Stimulated activated CD8-positive, alpha-beta memory T cell treated with anti-CD3 and anti-CD28 coated beads, Interleukin-4, amount 100 ng/mL, for 24 hours (primary cell): ENCODE data around the gene PMEL.
"Not testable (repeated sequence)": the region's sequence is repeated elsewhere in the genome, so short reads cannot be mapped to it uniquely, and the experiment has no call there.

Experiments
- DNase-seq: peaks from one replicate; pipeline ENCODE4 v3.0.0-alpha.2; 2020; ENCODE audit warnings: low read depth

PMEL gene

DNA sequence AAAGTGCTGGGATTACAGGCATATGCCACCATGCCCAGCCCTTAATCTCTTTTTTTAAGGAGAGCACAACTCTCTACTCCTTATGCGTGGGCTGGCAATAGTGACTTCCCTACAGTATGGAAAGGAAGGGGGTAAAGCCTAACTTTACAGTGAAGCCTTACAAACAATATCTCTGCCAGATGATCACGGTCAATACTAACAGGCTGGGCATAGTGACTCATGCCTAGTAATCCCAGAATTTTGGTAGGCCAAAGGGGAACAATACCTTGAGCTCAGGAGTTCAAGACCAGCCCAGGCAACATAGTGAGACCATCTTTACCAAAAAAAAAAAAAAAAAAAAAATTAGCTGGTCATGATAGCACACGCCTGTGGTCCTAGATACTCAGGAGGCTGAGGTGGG is 43.7 kb downstream of the PMEL start:
- no peak for DNase-seq

DNA sequence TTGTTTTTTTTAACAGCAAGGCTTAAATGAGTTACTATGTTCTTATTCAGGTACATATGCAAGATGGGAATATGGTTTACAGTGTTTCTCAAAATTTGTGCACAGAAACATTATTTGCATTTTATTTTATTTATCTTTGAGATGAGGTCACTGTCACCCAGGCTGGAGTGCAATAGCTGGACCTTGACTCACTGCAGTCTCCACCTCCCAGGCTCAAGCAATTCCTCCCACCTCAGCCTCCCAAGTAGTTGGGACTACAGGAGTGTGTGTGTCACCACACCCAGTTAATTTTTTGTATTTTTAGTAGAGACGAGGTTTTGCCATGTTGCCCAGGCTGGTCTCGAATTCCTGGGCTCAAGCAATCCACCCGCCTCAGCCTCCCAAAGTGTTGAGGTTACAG is 46.8 kb downstream of the PMEL start:
- not testable (repeated sequence) for DNase-seq

DNA sequence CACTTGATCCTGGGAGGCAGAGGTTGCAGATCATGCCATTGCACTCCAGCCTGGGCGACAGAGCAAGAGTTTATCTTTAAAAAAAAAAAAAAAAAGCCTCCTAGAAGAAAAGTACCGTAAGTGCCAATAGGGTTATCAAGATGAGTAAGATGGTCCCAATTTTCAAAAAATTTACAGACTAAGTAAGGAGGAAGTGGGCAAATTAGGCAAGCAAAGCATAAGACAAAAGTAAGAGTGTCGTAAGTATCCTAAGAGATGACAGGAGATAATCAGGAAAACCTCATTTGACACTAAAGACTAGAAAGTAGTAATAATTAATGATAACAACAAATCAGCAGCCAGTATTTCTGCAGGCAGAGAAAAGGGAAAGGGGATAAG is 50.4 kb downstream of the PMEL start:
- DNase-seq: no peak

DNA sequence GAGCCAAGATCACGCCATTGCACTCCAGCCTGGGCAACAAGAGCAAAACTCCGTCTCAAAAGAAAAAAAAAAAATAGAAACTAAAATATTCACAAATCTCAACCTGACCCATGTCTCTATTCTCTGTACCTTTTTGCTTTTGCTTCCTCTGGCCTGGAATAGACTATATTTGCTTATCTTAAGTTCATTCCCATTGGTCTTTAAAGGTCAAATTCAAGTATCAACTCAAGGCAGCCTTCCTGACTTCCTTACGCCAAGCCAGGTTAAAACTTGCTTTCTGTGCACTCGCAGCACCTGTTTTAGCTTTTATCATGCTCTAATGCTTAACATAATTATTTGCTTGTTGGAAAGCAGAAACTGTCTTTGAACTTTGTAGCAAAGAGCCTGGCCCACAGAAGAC is 52.9 kb downstream of the PMEL start:
- no peak for DNase-seq

DNA sequence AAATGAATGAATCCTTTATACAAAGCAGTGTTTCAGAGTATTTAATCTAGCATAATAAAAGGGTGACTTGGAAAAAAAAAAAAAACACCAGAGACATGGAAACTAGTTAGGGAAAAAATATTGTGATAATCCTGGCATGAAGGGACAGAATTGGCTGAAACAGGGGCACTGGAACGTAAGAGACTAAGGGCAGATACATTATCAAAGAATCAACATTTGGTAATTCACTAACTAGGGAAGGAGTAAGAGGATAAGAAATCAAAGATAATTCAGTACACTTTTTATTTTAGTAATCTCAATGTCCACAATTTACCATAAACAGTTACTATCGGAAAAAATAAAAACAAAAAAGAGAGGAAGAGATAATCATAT is 56.3 kb downstream of the PMEL start:
- no peak for DNase-seq

DNA sequence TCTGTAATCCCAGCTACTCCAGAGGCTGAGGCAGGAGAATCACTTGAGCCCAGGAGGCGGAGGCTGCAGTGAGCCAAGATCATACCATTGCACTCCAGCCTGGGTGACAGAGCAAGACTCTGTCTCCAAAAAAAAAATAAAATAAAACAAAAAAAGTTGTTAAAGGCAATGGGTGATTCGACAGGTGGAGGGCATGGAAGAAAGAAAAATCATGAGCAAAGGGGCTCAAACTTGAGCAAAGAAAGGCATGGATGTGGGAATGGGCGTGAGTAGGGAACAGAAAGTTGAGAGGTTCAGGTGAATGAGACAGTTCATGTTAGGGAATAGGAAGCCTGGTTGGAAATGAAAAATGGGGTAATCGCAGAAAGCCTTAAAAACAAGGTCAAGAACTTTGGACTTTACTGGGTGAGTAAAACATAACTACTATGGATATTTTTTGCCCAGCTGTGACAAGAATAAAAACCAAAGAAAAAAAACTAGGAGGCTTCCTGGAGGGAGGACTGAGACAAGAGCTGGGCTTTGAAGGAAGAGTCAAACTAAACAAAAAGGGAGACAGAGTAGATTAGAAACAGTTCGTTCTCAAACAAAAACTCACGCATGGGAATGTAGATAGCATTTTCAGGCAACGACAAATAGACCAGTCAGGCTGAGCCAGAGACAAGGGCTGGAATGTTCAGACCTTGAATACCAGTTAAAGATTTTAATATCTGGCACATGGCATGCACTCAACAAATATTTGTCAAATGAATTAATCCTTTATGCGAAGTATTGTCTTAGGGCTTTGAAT is 56.9 kb downstream of the PMEL start:
- no peak for DNase-seq

DNA sequence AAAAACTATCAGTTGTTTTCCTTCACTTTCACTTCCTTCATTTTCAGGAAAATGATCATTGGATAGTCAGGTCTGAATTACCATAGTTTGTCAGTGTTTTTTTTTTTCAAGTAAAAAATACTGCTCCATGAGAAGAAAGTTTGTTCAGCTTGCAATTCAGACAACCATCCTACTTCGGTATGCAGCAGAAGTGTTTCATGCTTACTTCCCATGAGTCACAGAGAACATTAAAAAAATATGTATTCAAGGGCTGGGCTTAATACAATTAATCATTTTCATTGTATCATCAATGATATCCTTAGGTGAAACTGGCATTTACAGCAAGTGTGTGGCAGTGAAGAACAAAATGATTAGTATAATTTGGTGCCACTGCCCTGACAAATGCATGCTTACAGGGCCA is 59.8 kb downstream of the PMEL start:
- DNase-seq: no peak
